Coronary artery (tissue), 2 donors: ENCODE results near the gene MIA2.

ENCODE experiments used
- DNase-seq: peaks from one replicate; pipeline ENCODE4 v3.0.0-alpha.2; 2017; ENCODE audit warnings: low spot score
- H3K27ac ChIP-seq, 2 donors: fragments of 200-600 bp; sonication (generic); one replicate each; pipeline ENCODE4 v1.5.1; 2016 to 2019
- H3K4me3 ChIP-seq: fragments of 200-600 bp; sonication (generic); 2 replicates; pipeline ENCODE4 v1.5.1; 2016; ENCODE audit warnings: mild to moderate bottlenecking, moderate library complexity
- CTCF ChIP-seq: fragments of 200-600 bp; sonication (generic); IDR thresholded peaks from one replicate; pipeline ENCODE4 v1.5.1; 2019; ENCODE audit warnings: antibody characterized with exemption

Gene MIA2

GRCh38 chr14:39307815-39308214, 74.1 kb downstream of the MIA2 start:
- Histone ChIP-seq H3K4me3 (no peak overlapping the region), H3K27ac (no peak overlapping the region)
- DNase-seq: no peak
- TF ChIP-seq CTCF: no peak

DNA sequence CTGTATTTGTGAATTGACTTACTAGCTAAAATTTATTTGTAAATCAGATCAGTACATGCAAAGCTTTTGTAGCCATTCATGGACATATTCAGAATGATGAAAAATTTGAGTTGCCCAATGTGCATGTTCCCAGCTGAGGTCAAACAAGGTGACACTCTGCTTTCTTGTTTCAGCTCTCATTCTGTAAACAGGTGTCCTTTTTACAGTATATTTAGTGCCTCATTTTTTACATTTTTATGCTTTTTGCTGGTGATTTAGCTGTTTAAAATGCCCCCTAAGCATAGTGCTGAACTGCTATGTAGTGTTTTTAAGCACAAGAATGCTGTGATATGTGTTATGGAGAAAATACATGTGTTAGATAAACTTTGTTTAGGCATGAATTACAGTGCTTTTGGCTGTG, 76.3 kb downstream of the MIA2 start:
- Histone ChIP-seq H3K27ac (no peak overlapping the region), H3K4me3 (no peak overlapping the region)
- no peak for DNase-seq
- no peak for TF ChIP-seq CTCF

GRCh38 chr14:39315859-39316444, 82.2 kb downstream of the MIA2 start:
- no peak for TF ChIP-seq CTCF
- H3K4me3 ChIP-seq: no peak overlapping the region
- no peak for DNase-seq

DNA sequence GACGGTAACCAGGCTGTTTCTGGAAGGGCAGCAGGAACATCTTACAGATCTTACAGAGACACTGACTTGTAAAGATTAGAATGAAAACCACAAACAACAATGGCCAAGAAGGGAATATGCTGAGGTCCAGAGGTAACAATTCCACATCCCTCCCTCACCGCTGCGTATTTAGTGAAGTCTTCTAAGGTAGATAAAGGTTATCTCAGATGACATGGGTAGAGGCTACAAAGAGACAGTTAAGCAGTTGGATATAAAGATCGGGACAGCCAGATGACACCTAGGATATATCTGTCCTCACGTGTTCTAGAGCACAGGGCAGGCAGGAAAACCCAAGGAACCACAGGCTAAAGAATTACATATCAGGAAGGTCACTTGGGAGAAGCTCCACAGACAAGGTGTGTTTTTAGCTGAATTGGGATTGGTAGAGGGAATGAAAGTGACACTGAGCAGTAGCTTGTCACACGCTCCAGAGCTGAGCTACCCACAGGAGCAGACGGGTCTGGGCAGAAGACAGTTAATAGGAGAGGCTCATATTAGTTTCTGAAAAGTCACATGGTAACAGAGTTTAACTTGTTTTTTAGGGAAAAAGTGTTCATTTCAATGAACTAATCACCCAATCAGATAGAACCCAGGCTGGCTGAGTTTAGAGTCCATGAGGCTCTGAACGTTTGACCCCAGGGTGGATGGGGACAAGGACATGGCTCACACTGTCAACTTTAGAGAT, 83.3 kb downstream of the MIA2 start:
- no peak for TF ChIP-seq CTCF

More at GRCh38 chr14:39315859-39316444, 82.2 kb downstream of the MIA2 start:
- no peak overlapping the region for H3K27ac ChIP-seq

GRCh38 chr14:39318574-39318973, 84.9 kb downstream of the MIA2 start:
- no peak for TF ChIP-seq CTCF
- no peak overlapping the region for H3K27ac ChIP-seq
- DNase-seq: no peak
- H3K4me3 ChIP-seq: no peak overlapping the region

More for the DNA sequence above, 83.3 kb downstream of the MIA2 start:
- DNase-seq: no peak
- H3K27ac ChIP-seq: no peak overlapping the region
- H3K4me3 ChIP-seq: no peak overlapping the region

- H3K27ac ChIP-seq: no peak overlapping the region
- no peak for TF ChIP-seq CTCF
- no peak overlapping the region for H3K4me3 ChIP-seq
- no peak for DNase-seq
Observed at GRCh38 chr14:39319381-39319780, 85.7 kb downstream of the MIA2 start.

GRCh38 chr14:39320318-39320717, 86.6 kb downstream of the MIA2 start:
- Histone ChIP-seq H3K27ac (no peak overlapping the region), H3K4me3 (no peak overlapping the region)
- DNase-seq: no peak
- no peak for TF ChIP-seq CTCF
